HepG2 (cell line): Measurements from ENCODE around the gene MED1. TPM values are rescaled to one million over a fixed set of nuclear protein-coding genes. Genes with fewer than 3 reads are reported as not detected.

Experiments
- BRCA1 ChIP-seq: sonication (generic); formaldehyde crosslinking; IDR thresholded peaks from 2 replicates; pipeline ENCODE4 v1.4.0; 2020; ENCODE audit warnings: missing genetic modification reagents
- E2F2 ChIP-seq: sonication (generic); formaldehyde crosslinking; IDR thresholded peaks from 2 replicates; pipeline ENCODE4 v1.4.0; 2020; ENCODE audit warnings: missing genetic modification reagents, borderline replicate concordance
- EZH2 ChIP-seq: conservative IDR thresholded peaks from 2 replicates; pipeline ENCODE4 v1.6.1; 2012; ENCODE audit warnings: mild to moderate bottlenecking, low read depth, low read length, moderate library complexity
- HIVEP1 ChIP-seq: sonication (generic); formaldehyde crosslinking; IDR thresholded peaks from 2 replicates; pipeline ENCODE4 v1.4.0; 2020; ENCODE audit warnings: mild to moderate bottlenecking, missing genetic modification reagents
- KDM4B ChIP-seq: sonication (generic); formaldehyde crosslinking; IDR thresholded peaks from 2 replicates; pipeline ENCODE4 v1.4.0; 2020; ENCODE audit warnings: missing genetic modification reagents
- KLF6 ChIP-seq: IDR thresholded peaks from 2 replicates; pipeline ENCODE4 v1.8.0; 2016; ENCODE audit warnings: missing biosample characterization, missing genetic modification reagents
- MED1 ChIP-seq: sonication (generic); formaldehyde crosslinking; IDR thresholded peaks from 2 replicates; pipeline ENCODE4 v1.4.0; 2020; ENCODE audit warnings: missing genetic modification reagents
- MLX ChIP-seq: IDR thresholded peaks from 2 replicates; pipeline ENCODE4 v1.6.1; 2016
- MNT ChIP-seq: fragments of 450-650 bp; IDR thresholded peaks from 2 replicates; pipeline ENCODE4 v1.6.1; 2016
- NR0B2 ChIP-seq: sonication (generic); formaldehyde crosslinking; IDR thresholded peaks from 2 replicates; pipeline ENCODE4 v1.4.0; 2020; ENCODE audit warnings: mild to moderate bottlenecking, missing genetic modification reagents
- NR3C1 ChIP-seq: sonication (generic); formaldehyde crosslinking; IDR thresholded peaks from 2 replicates; pipeline ENCODE4 v1.4.0; 2020; ENCODE audit warnings: missing genetic modification reagents
- PHF20 ChIP-seq: sonication (generic); formaldehyde crosslinking; IDR thresholded peaks from 2 replicates; pipeline ENCODE4 v1.5.0; 2020; ENCODE audit warnings: mild to moderate bottlenecking, missing genetic modification reagents
- ZC3H4 ChIP-seq: sonication (generic); formaldehyde crosslinking; IDR thresholded peaks from 2 replicates; pipeline ENCODE4 v1.4.0; 2020; ENCODE audit warnings: missing genetic modification reagents, borderline replicate concordance
- ZMAT5 ChIP-seq: sonication (generic); formaldehyde crosslinking; IDR thresholded peaks from 2 replicates; pipeline ENCODE4 v1.5.0; 2020; ENCODE audit warnings: mild to moderate bottlenecking, low read depth, missing genetic modification reagents, borderline replicate concordance
- ZNF101 ChIP-seq: sonication (generic); formaldehyde crosslinking; IDR thresholded peaks from 2 replicates; pipeline ENCODE4 v1.4.0; 2020; ENCODE audit warnings: mild to moderate bottlenecking, low read depth, missing genetic modification reagents, borderline replicate concordance
- ZNF446 ChIP-seq: sonication (generic); formaldehyde crosslinking; IDR thresholded peaks from 2 replicates; pipeline ENCODE4 v1.5.0; 2020; ENCODE audit warnings: mild to moderate bottlenecking, missing genetic modification reagents
- ZNF503 ChIP-seq: sonication (generic); formaldehyde crosslinking; IDR thresholded peaks from 2 replicates; pipeline ENCODE4 v1.4.0; 2020; ENCODE audit warnings: missing genetic modification reagents
- ZNF567 ChIP-seq: sonication (generic); formaldehyde crosslinking; IDR thresholded peaks from 2 replicates; pipeline ENCODE4 v1.8.1; 2023; ENCODE audit warnings: mild to moderate bottlenecking, missing genetic modification reagents, borderline replicate concordance
- ZNF710 ChIP-seq: sonication (generic); formaldehyde crosslinking; IDR thresholded peaks from 2 replicates; pipeline ENCODE4 v1.5.0; 2020; ENCODE audit warnings: mild to moderate bottlenecking, missing genetic modification reagents, borderline replicate concordance
- ZNF724P ChIP-seq: sonication (generic); formaldehyde crosslinking; IDR thresholded peaks from 2 replicates; pipeline ENCODE4 v1.8.0; 2022; ENCODE audit warnings: missing genetic modification reagents, borderline replicate concordance
- polyA plus RNA-seq, 8 experiments: library from polyadenylated mRNA; depleted of rRNA in 3 of 8; stranded (reverse) in 7 of 8; unstranded in 1 of 8; fragments of >200 nt; fragmentation: Illumina TruSeq in 4 of 8; extraction: Trizol in 4 of 8; gene quantifications; 2 replicates each; pipeline versions ENCODE4 v1.2.1 to v1.2.3, GENCODE V29; 2011 to 2016; ENCODE audit warnings: low read depth in 4 of 8, missing spikeins in 1 of 8, mixed read lengths in 1 of 8; ENCODE audit not compliant: insufficient read depth in 1 of 8
- total RNA-seq, 5 experiments: library from RNA; depleted of rRNA; stranded (reverse); fragments of >200 nt; fragmentation: Illumina TruSeq; extraction: Trizol; gene quantifications; 2 replicates each; pipeline ENCODE4 v1.2.3, GENCODE V29; 2016; ENCODE audit warnings: low read depth in 1 of 5

The MED1 gene
- total and polyA plus RNA-seq, 2 of the 13 experiments (the other 11 are each of a cell fraction or from before 2014, with no cell fraction given): 37.5 to 40.1 TPM

- TF ChIP-seq ZNF710 (CRISPR knock-in tag) (peak; percentile 71; the same call in 1 of the 2 replicates), E2F2 (CRISPR knock-in tag) (peak; percentile 71; the same call in 1 of the 2 replicates), MLX (peak; percentile 64), ZNF446 (CRISPR knock-in tag) (no peak), ZNF503 (CRISPR knock-in tag) (peak; percentile 65; the same call in 1 of the 2 replicates), ZMAT5 (CRISPR knock-in tag) (no peak), KDM4B (CRISPR knock-in tag) (no peak; the same call in 1 of the 2 replicates), MED1 (CRISPR knock-in tag) (peak; percentile 67), HIVEP1 (CRISPR knock-in tag) (no peak), PHF20 (peak; percentile 85), ZNF567 (CRISPR knock-in tag) (0 out of 2 replicates have a peak, but pooled peaks have one; percentile 67), ZC3H4 (CRISPR knock-in tag) (no peak; the same call in 1 of the 2 replicates), KLF6 (peak; percentile 78; the same call in 1 of the 2 replicates), EZH2 (no peak), BRCA1 (CRISPR knock-in tag) (peak; percentile 77; the same call in 1 of the 2 replicates), NR0B2 (CRISPR knock-in tag) (no peak), MNT (peak; percentile 37; the same call in 1 of the 2 replicates), NR3C1 (CRISPR knock-in tag) (no peak; the same call in 1 of the 2 replicates), ZNF724P (CRISPR knock-in tag) (no peak; the same call in 1 of the 2 replicates), ZNF101 (CRISPR knock-in tag) (0 out of 2 replicates have a peak, but pooled peaks have one; percentile 53)
Measured at GRCh38 chr17:39461113-39461925, 10.3 kb upstream of the MED1 start, which contains the start of gene CDK12 (continued).
